Measurements from ENCODE around the gene CNPY1. TPM values are rescaled to one million over a fixed set of nuclear protein-coding genes. Genes with fewer than 3 reads are reported as not detected.

CNPY1 gene
- total RNA-seq, 1 experiment from 2014 or later, result not detected

DNA sequence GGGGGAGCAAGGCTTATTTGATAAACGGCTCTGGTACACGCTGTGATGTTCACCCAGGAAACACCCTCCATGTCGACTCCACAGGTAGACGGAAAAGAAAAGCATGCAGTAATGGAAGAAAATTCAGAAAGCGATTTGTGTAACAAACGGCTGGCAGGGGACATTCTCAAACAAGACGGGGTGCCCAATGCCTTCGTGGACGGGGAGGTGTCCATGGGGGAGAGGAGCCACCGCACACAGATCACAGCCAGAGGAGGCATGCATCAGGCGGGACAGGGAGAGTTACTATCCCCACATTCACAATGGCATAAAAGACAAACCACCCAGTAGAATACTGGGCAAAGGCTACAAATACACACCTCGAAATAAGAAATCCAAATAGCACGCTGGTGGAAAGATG is 20.1 kb downstream of the CNPY1 start:
- no peak for DNase-seq
- no peak overlapping the region for H4K5ac ChIP-seq (ENCODE audit: insufficient read length, low read depth, low read length)
- peaks cover 98% of the 10 kb centered on the region for H3K27me3 Mint-ChIP-seq (ENCODE audit: low read depth)

More for the DNA sequence above, 20.1 kb downstream of the CNPY1 start:
- no peak overlapping the region for H2AFZ ChIP-seq (ENCODE audit: low read length)
- H3K4me2 ChIP-seq (ENCODE audit: insufficient read depth, insufficient read length, low read length), result no peak overlapping the region
- no peak overlapping the region for H3K18ac ChIP-seq (ENCODE audit: insufficient read length, low read depth, low read length)
- Mint-ChIP-seq H3K36me3 (ENCODE audit: insufficient read depth in 1 of 3, low read depth in 3 of 3) (peaks cover 0 to 2% (median 0%) of the 10 kb centered on the region in 3 experiments; a peak in 2 of 7 replicates), H3K4me1 (no peaks in the 10 kb centered on the region), H3K4me3 (no peak overlapping the region), H3K27ac (no peak overlapping the region), H3K9me3 (peaks cover 9 to 13% of the 10 kb centered on the region in 2 experiments)
- H3K4ac ChIP-seq (ENCODE audit: low read depth, low read length), result no peak overlapping the region
- H3K79me1 ChIP-seq (ENCODE audit: insufficient read depth, low read depth, low read length, poor library complexity, severe bottlenecking), result no peaks in the 10 kb centered on the region
- no peaks in the 10 kb centered on the region for H3K9me3 ChIP-seq (ENCODE audit: control insufficient read depth, low read depth, low read length)
- H2BK120ac ChIP-seq (ENCODE audit: low read depth, low read length, poor library complexity, severe bottlenecking), result no peak overlapping the region
- WGBS (ENCODE audit: extremely low coverage, insufficient read length, low lambda C conversion rate), result no CpG with 5 or more reads among the region's 13 CpGs
- TF ChIP-seq, protein P1, sequence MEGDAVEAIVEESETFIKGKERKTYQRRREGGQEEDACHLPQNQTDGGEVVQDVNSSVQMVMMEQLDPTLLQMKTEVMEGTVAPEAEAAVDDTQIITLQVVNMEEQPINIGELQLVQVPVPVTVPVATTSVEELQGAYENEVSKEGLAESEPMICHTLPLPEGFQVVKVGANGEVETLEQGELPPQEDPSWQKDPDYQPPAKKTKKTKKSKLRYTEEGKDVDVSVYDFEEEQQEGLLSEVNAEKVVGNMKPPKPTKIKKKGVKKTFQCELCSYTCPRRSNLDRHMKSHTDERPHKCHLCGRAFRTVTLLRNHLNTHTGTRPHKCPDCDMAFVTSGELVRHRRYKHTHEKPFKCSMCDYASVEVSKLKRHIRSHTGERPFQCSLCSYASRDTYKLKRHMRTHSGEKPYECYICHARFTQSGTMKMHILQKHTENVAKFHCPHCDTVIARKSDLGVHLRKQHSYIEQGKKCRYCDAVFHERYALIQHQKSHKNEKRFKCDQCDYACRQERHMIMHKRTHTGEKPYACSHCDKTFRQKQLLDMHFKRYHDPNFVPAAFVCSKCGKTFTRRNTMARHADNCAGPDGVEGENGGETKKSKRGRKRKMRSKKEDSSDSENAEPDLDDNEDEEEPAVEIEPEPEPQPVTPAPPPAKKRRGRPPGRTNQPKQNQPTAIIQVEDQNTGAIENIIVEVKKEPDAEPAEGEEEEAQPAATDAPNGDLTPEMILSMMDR (conservative IDR thresholded peaks at IDR 0.05), result no peak
- no peak overlapping the region for H2AK5ac ChIP-seq (ENCODE audit: insufficient read length, low read length)
- H3K4me1 ChIP-seq (ENCODE audit: insufficient read depth, low read length), result no peaks in the 10 kb centered on the region
- no peak overlapping the region for H3K23ac ChIP-seq (ENCODE audit: insufficient read length, low read depth, low read length)
- no peaks in the 10 kb centered on the region for H3K23me2 ChIP-seq (ENCODE audit: insufficient read length, low read depth, low read length, poor library complexity, severe bottlenecking)
- no peak overlapping the region for H3K56ac ChIP-seq (ENCODE audit: insufficient read length, low read depth, low read length)
- H2BK5ac ChIP-seq (ENCODE audit: insufficient read length, low read length), result no peak overlapping the region
- no peak overlapping the region for H4K8ac ChIP-seq (replicated peaks; ENCODE audit: insufficient read length, low read depth, low read length)
- no peak overlapping the region for H2BK15ac ChIP-seq (ENCODE audit: low read depth, low read length)
- peaks cover 3% of the 10 kb centered on the region for H4K20me1 ChIP-seq (ENCODE audit: control insufficient read depth, insufficient read depth, insufficient read length)
- no peak overlapping the region for H3T11ph ChIP-seq (ENCODE audit: low read length)
- H3K14ac ChIP-seq (ENCODE audit: insufficient read depth, low read length), result no peak overlapping the region
- peaks cover 6% of the 10 kb centered on the region; the same call in 1 of the 2 replicates for H3K27me3 ChIP-seq (ENCODE audit: insufficient read depth, low read length)
- H3K9ac ChIP-seq (ENCODE audit: extremely low read depth, insufficient read length, low read length), result no peak overlapping the region
- H4K91ac ChIP-seq (ENCODE audit: insufficient read length, low read depth, low read length), result no peak overlapping the region
- no peak overlapping the region for H2BK12ac ChIP-seq (ENCODE audit: insufficient read length, low read depth, low read length)
- no peak overlapping the region for H3K27ac ChIP-seq (ENCODE audit: insufficient read length, low read depth, low read length)
- no peak overlapping the region for H2BK20ac ChIP-seq (ENCODE audit: low read depth, low read length, poor library complexity, severe bottlenecking)
- no peaks in the 10 kb centered on the region for H3K79me2 ChIP-seq (ENCODE audit: insufficient read depth, low read length)

Measured in H9 (cell line).